Activated T-cell treated with anti-CD3 and anti-CD28 coated beads for 24 hours (primary cell): Measurements from ENCODE around the gene KCTD19.

Source experiments
- DNase-seq: peaks from one replicate; pipeline ENCODE4 v3.0.0-alpha.2; 2020; ENCODE audit warnings: low read depth

KCTD19 gene

GRCh38 chr16:67283039-67283825 lies 43.3 kb downstream of the KCTD19 start:
- DNase-seq, result no peak

- DNase-seq, result no peak
These were observed 44.1 kb downstream of the KCTD19 start for GRCh38 chr16:67282447-67282805.

GRCh38 chr16:67281536-67282446 lies 44.8 kb downstream of the KCTD19 start:
- no peak for DNase-seq

GRCh38 chr16:67280090-67281015 lies 46.2 kb downstream of the KCTD19 start:
- DNase-seq, result no peak

- peak; percentile 72 for DNase-seq
These were observed 47.0 kb downstream of the KCTD19 start, which contains the start of gene PLEKHG4 for GRCh38 chr16:67279296-67280089. Gene PLEKHG4, plus strand, starts transcription at chr16:67279532. Its CDS starts 513 bp downstream, at chr16:67280045.

GRCh38 chr16:67278773-67279295 lies 47.7 kb downstream of the KCTD19 start:
- DNase-seq, result no peak

GRCh38 chr16:67277999-67278772 lies 48.4 kb downstream of the KCTD19 start:
- no peak for DNase-seq

GRCh38 chr16:67277294-67277998 lies 49.1 kb downstream of the KCTD19 start:
- DNase-seq, result no peak

GRCh38 chr16:67275321-67275720 lies 51.2 kb downstream of the KCTD19 start:
- no peak for DNase-seq

- no peak for DNase-seq
These were observed 55.1 kb downstream of the KCTD19 start for GRCh38 chr16:67271446-67271845.

GRCh38 chr16:67270931-67271338 lies 55.6 kb downstream of the KCTD19 start:
- DNase-seq, result no peak

- DNase-seq, result no peak
These were observed 56.8 kb downstream of the KCTD19 start for GRCh38 chr16:67269766-67270165.

GRCh38 chr16:67268136-67268579 lies 58.4 kb downstream of the KCTD19 start:
- no peak for DNase-seq

- no peak for DNase-seq
These were observed 60.7 kb downstream of the KCTD19 start for GRCh38 chr16:67265834-67266233.

GRCh38 chr16:67264866-67265265 lies 61.7 kb downstream of the KCTD19 start:
- DNase-seq, result no peak

- no peak for DNase-seq
These were observed 62.3 kb downstream of the KCTD19 start for GRCh38 chr16:67264277-67264676.

GRCh38 chr16:67263201-67263600 lies 63.3 kb downstream of the KCTD19 start:
- DNase-seq, result no peak

- no peak for DNase-seq
These were observed 66.0 kb downstream of the KCTD19 start for GRCh38 chr16:67260426-67261063.

GRCh38 chr16:67259705-67260104 lies 66.8 kb downstream of the KCTD19 start:
- DNase-seq, result no peak
